ENCODE results near the gene SRGN.
"Not testable (repeated sequence)": the region's sequence is repeated elsewhere in the genome, so short reads cannot be mapped to it uniquely, and the experiment has no call there.

Gene SRGN, protein sequence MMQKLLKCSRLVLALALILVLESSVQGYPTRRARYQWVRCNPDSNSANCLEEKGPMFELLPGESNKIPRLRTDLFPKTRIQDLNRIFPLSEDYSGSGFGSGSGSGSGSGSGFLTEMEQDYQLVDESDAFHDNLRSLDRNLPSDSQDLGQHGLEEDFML

DNA sequence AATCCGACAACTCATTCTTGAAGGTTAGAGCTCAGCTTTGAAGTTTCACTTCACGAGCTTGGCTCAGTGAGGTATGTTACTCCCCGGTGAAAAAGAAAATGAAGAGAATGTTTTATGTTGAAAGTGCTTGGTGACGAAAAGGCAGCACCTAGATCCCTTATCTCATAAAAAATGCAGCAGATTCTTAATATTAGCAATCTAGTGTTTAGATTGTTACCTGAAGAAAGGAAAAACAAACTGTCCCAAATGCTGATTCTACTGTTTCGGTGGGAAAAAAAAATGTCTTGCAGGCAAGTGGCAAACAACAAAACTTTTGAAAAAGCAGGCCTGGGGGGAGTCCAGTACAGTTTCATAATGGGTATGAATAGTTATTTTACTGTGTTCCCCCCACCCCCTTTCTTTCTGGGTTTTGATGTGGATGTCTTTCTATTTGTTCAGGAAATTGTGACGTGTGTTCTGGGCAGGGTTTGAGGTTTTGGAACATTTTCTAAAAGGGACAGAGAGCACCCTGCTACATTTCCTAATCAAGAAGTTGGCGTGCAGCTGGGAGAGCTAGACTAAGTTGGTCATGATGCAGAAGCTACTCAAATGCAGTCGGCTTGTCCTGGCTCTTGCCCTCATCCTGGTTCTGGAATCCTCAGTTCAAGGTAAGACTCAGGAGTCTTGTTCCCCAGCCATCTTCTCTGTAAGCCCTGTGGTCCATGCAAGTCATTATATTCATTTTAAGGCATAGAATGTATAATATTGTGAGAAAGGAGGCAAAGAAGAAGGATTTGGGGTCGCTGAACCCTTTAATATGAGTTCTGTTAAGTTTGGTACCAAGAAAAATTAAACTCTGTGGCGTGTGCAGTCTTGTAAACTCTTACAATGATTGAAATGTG, at the start of gene SRGN:
Gene SRGN, plus strand, starts transcription at position 514 of the 881 bp plus-strand sequence. Its CDS starts 55 bp downstream, at position 569.
- peak; percentile 63 for DNase-seq (ENCODE audit: low read depth, low spot score)
- CTCF ChIA-PET: interaction anchor here (0.6 to 16.7 kb wide), 2 partner anchors 79 to 118 kb away, joined by 3 to 416 read pairs; no protein-coding TSS in a partner anchor
- POLR2A ChIA-PET: no interaction called here
- peak within 1 kb of the TSS; percentile 52 for H3K4me3 ChIP-seq (ENCODE audit: low read depth, low read length)
- TF ChIP-seq, protein P1, sequence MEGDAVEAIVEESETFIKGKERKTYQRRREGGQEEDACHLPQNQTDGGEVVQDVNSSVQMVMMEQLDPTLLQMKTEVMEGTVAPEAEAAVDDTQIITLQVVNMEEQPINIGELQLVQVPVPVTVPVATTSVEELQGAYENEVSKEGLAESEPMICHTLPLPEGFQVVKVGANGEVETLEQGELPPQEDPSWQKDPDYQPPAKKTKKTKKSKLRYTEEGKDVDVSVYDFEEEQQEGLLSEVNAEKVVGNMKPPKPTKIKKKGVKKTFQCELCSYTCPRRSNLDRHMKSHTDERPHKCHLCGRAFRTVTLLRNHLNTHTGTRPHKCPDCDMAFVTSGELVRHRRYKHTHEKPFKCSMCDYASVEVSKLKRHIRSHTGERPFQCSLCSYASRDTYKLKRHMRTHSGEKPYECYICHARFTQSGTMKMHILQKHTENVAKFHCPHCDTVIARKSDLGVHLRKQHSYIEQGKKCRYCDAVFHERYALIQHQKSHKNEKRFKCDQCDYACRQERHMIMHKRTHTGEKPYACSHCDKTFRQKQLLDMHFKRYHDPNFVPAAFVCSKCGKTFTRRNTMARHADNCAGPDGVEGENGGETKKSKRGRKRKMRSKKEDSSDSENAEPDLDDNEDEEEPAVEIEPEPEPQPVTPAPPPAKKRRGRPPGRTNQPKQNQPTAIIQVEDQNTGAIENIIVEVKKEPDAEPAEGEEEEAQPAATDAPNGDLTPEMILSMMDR (IDR thresholded peaks at IDR 0.05; ENCODE audit: insufficient read depth, low read length, missing control alignments): no peak

DNA sequence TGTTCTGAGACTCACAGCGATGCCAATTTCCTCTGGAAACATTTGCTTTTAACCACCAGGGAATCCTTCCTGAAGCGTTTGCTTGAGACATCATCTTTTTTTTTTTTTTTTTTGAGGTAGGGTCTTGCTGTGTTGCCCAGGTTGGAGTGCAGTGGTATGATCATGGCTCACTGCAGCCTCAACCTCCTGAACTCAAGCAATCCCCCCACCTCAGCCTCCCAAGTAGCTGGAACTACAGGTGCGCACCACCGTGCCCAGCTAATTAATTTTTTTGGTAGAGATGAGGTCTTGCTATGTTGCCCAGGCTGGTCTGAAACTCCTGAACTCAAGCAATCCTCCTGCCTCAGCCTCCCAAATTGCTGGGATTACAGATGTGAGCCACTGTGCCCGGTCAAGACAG, 47.0 kb upstream of the SRGN start:
- POLR2A ChIA-PET; H3K4me3 ChIP-seq (ENCODE audit: low read depth, low read length); DNase-seq (ENCODE audit: low read depth, low spot score): not testable (repeated sequence)
- CTCF ChIA-PET: interaction anchor here (1.0 kb wide), 1 partner anchor 53 kb away, joined by 3 read pairs; no protein-coding TSS in a partner anchor

DNA sequence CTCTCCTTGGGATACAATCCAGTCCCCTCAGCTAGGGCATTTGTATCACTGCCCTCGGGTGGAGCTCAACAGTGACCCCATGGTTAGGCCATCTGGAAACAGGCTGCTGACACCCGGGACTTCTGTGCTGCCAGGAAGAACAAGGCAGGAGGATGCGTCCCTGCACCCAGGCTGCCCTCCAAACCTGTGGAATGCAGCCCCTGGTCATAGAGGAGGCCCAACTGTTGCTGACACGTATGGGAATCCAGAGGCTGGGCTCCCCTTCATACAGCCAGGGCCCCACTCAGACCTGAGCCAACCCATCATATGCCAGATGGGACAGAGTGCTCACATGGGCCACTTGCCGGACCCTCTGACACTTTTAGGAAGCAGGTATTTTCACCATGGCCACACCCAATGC, 45.5 kb upstream of the SRGN start:
- TF ChIP-seq, protein P1 (IDR thresholded peaks at IDR 0.05; ENCODE audit: insufficient read depth, low read length, missing control alignments): no peak
- ChIA-PET CTCF (no interaction called here), POLR2A (no interaction called here)
- no peak overlapping the region for H3K4me3 ChIP-seq (ENCODE audit: low read depth, low read length)
- DNase-seq (ENCODE audit: low read depth, low spot score): no peak

DNA sequence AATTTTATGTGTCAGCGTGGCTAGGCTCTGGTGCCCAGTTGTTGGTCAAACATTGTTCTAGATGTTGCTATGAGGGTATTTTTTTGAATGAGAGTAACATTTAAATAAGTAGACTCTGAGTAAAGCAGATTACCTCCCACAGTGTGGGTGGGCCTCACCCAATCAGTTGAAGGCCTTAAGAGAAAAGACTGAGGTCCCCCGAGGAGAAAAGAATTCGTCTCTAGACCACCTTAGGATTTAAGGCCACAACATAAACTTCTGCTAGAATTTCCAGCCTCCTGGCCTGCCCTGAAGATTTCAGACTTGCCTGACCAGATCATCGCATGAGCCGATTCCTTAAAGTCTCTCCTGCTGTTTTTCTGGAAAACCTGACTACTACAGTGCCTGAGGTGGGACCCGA, 45.1 kb upstream of the SRGN start:
- CTCF ChIA-PET: interaction anchor here (1.0 kb wide), 1 partner anchor 51 kb away, joined by 4 read pairs; no protein-coding TSS in a partner anchor
- no peak for DNase-seq (ENCODE audit: low read depth, low spot score)
- POLR2A ChIA-PET: no interaction called here
- no peak overlapping the region for H3K4me3 ChIP-seq (ENCODE audit: low read depth, low read length)
- TF ChIP-seq, protein P1 (IDR thresholded peaks at IDR 0.05; ENCODE audit: insufficient read depth, low read length, missing control alignments): no peak

- no peak overlapping the region for H3K4me3 ChIP-seq (ENCODE audit: low read depth, low read length)
- TF ChIP-seq, protein P1 (IDR thresholded peaks at IDR 0.05; ENCODE audit: insufficient read depth, low read length, missing control alignments): no peak
- POLR2A ChIA-PET: no interaction called here
Observed at GRCh38 chr10:69043931-69044531, 43.9 kb upstream of the SRGN start.

GRCh38 chr10:69044546-69044945, 43.4 kb upstream of the SRGN start:
- no peak overlapping the region for H3K4me3 ChIP-seq (ENCODE audit: low read depth, low read length)
- DNase-seq (ENCODE audit: low read depth, low spot score): no peak
- POLR2A ChIA-PET: no interaction called here
- TF ChIP-seq, protein P1 (IDR thresholded peaks at IDR 0.05; ENCODE audit: insufficient read depth, low read length, missing control alignments): no peak
- CTCF ChIA-PET: interaction anchor here (1.5 kb wide), 1 partner anchor 11 kb away, joined by 3 read pairs; no protein-coding TSS in a partner anchor

More at GRCh38 chr10:69043931-69044531, 43.9 kb upstream of the SRGN start:
- no peak for DNase-seq (ENCODE audit: low read depth, low spot score)
- CTCF ChIA-PET: interaction anchor here (1.0 to 1.5 kb wide), 2 partner anchors 11 to 50 kb away, joined by 3 to 4 read pairs; no protein-coding TSS in a partner anchor

Measured in AG04449 (cell line).